HTR-8/SVneo (cell line): ENCODE results near the gene ARHGEF3.

ENCODE experiments used
- DNase-seq: peaks from one replicate; pipeline ENCODE4 v3.0.0; 2011; ENCODE audit warnings: low spot score, mixed read lengths; ENCODE audit not compliant: insufficient read length
- FAIRE-seq: peaks from 2 replicates; lab custom pipeline; 2011; peaks lifted over from hg19 to GRCh38; lab: Jason Lieb, UNC

ARHGEF3 gene, protein sequence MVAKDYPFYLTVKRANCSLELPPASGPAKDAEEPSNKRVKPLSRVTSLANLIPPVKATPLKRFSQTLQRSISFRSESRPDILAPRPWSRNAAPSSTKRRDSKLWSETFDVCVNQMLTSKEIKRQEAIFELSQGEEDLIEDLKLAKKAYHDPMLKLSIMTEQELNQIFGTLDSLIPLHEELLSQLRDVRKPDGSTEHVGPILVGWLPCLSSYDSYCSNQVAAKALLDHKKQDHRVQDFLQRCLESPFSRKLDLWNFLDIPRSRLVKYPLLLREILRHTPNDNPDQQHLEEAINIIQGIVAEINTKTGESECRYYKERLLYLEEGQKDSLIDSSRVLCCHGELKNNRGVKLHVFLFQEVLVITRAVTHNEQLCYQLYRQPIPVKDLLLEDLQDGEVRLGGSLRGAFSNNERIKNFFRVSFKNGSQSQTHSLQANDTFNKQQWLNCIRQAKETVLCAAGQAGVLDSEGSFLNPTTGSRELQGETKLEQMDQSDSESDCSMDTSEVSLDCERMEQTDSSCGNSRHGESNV

DNA sequence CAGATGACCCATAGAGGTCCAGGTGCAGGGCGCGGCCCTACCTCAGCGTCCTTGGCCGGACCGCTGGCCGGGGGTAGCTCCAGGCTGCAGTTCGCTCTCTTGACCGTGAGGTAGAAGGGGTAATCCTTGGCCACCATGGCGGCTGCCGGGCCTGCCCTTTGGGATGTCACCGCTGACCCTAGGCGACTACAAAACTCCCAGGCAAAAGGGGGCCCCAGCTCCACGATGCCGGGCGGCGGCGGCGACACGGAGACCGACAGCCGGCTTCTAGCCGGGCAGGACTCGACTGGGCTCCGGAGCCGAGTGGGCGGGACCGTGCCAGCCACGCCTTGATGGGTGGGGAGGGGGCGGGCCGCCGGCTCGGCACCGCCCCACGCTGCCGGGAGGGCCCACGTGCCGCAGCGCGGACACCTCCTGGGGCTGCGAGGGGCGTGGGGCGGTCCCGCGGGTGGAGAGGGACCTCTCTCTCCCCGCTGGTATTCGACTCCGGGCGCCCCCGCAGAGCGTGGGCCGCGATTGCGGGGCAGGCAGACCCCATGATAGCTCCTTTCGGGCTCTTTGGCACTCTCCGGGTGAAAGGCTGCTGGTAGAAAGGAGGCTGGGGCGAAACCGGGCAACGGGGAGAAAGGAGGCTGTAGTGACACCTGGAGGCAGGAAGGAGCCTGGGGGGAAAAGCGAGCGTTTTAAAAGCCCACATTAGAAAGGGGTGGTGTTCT lies at the start of gene ARHGEF3:
TSS of gene ARHGEF3 (minus strand) at position 288 of the 716 bp plus-strand sequence. CDS start at position 137, 151 bp downstream.
- peak; percentile 78 for DNase-seq
- FAIRE-seq = peak; percentile 72

- no peak for DNase-seq
- FAIRE-seq = no peak
Observed at GRCh38 chr3:56849698-56850097, 47.9 kb upstream of the ARHGEF3 start.

DNA sequence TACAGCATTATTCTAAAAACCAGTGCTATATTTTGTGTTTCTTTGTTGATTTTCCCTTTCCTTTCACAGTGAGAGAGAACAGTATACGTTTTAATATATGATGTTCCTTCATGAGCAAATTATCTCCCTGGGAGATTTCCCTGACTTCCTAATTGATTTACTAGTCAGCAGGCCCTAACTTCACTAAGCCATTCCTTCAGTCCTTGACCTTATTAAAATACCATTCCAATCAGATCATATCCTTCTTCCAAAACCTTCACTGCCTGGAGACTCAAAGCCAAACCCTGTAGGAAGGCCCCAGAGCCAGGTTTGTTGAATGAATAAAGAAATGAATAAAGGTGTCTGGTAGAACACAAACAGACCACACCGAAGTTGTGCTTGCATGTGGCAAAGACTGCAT lies 43.8 kb upstream of the ARHGEF3 start:
- DNase-seq (no peak), FAIRE-seq (no peak)

DNA sequence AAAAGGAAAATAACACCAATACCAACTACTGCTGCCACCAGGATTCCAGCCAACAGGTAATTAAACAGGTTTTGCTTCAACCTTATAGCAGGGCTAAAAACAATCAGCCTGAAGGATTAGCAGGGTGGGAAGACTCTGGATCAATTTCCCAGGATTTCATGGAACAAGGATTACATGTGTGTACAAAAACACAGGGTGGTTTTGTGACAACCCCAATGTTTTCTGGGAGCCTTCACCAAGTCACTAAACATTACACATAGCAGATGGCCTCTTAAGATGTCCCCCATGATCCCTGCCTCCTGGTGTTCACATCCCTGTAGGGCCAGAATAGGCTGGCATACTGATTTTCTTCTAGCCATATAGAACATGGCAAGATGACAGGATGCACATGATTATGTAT lies 42.8 kb upstream of the ARHGEF3 start:
- no peak for DNase-seq
- FAIRE-seq = no peak

GRCh38 chr3:56839784-56840715 lies 38.3 kb upstream of the ARHGEF3 start:
- DNase-seq (peak; percentile 38), FAIRE-seq (peak; percentile 74)

- DNase-seq = no peak
- FAIRE-seq = no peak
Observed at GRCh38 chr3:56838448-56838847, 36.7 kb upstream of the ARHGEF3 start.

DNA sequence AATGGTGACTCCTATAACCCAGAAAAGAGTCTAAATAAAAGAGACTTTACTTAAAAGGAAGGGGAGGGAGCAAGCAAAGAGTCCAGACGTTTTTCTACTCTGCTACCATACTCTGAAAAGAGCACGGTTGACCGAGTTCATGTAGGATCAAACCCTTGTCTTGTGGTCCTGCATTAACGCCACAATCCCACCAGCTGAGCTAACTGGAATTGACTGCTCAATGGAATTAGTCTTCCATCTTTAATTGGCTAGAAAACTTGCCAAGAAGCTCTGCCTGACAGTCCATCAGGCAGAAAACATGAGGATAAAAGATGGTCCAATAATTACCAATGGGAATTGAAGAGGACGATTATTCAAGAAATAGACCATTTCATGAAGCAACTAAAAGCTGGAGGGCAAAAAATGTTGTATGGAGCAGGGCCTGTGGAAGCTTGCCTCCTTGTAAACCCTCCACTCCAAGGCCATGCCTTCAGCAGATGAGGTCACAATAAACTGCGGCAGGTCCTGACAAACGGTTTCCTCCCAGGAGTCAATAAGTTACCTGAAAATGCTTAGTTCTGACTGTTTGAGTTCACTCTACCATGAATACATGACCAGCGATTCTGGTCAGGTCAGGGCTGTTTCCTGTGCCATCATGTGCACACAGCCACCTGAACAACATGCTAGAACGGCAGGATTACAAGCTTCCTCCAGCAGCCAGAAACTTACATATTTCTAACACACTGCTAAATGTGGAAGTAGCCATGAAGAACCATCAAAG lies 35.6 kb upstream of the ARHGEF3 start:
- DNase-seq (no peak), FAIRE-seq (no peak)

DNA sequence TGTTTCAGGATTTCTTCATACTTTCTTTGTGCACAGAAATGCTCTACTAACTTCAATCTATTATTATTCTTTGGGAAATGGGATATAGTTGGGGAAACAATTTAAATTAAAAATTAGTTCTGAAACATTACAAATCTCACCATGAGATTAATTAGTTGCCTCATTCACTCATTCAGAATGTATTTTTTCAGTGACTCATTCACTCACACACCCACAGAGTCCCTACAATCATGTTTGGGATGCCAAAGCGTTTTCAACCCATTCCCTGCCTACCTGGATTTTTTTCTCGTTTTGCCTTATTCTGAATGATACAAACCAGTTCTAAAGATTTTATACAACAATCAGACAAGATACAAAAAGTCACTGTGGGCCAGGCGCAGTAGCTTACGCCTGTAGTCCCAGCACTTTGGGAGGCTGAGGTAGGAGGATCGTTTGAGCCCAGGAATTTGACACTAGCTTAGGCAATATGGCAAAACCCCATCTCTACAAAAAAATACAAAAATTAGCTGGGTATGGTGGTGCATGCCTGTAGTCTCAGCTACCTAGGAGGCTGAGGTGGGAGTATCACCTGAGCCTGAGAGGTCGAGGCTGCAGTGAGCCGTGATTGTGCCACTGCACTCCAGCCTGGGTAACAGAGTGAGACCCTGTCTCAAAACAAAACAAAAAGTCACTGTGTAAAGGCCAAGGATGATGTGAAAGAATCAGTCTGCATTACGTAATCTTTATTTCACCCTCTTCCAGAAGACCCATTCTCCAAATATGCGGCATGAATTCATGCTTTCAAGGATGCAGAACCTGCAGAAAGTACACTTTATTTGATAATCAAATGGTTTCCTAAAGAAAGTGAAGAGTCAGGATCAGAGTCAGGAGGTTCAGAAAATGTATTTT lies 34.8 kb upstream of the ARHGEF3 start:
- DNase-seq (no peak), FAIRE-seq (no peak)

DNA sequence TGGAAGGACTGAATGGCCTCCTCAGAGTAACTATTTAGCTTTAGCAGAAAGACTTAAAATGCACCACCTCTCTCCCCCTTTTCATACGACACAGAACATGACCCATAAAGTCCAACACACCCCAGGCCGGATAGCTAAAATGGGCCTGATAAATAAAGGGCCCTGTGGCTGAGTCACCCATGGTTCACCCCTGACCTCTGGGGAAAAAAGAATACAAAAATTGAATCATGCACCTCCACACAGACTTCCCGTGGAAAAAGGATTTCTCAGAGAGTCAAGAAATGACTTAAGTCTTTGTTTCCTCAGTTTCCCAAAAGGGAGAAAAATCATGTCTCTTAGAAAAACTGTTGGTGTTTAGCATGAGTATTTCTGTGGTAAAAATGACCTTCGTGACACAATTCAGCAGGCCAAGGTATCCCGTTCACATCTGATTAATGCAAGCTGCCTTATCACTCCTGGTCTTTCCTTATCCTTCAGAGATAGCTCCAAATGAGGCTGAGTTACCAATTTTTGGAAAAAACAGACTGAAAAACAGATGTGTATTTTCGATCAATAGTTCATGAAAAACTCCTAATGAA lies 34.0 kb upstream of the ARHGEF3 start:
- FAIRE-seq (no peak), DNase-seq (no peak)

DNA sequence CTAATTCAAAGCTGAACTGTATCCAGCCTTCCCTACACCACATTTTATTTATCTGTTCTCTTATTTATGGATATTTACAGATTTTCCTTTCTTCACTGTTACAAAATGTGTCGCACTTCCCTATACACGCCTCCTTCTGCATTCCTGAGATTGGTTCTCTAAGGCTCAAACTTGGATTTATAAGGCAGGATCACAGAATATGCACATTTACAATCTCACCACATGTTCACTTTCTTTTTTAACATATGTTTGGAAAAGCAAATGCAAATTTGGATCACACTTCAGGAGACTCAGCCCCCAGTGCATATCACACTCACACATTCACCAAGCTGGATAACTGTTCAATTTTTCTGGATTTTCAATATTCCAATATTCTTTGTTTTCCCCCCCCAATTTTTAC lies 31.8 kb upstream of the ARHGEF3 start:
- no peak for DNase-seq
- FAIRE-seq = no peak

DNA sequence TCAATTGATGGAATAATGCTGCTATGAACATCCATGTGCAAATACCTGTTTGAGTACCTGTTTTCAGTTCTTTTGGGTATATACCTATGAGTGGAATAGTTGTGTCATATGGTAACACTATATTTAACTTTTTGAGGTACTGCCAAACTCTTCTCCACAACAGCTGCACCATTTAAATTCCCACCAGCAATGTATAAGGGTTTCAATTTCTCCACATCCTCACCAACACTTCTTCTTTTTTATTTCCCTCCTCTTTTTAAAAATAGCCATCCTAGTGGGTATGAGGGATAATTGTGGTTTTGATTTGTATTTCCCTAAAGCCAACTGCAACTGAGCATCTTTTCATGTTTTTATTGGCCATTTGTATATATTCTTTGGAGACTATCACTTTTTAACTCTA lies 31.3 kb upstream of the ARHGEF3 start:
- no peak for FAIRE-seq
- no peak for DNase-seq

GRCh38 chr3:56831572-56831971 lies 29.8 kb upstream of the ARHGEF3 start:
- no peak for FAIRE-seq

DNA sequence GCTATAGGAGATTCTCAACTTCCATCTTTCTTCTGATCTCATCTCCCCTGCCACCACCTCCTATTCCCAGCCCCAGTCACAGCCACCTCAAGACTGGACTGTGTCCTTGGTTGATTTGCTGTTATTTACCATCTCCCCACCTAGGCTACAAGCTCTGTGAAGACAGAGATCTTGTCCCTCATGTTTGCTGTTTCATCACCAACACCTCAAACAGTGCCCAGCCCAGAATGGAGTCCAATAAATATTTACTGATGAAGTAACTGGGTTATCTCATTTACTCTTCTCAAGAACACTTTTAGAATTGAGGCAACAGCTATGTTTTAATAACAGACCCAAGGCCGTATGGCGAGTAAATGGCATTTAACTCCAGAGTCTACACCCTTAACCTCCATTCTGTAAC lies 29.1 kb upstream of the ARHGEF3 start:
- DNase-seq (no peak), FAIRE-seq (no peak)

More at GRCh38 chr3:56831572-56831971, 29.8 kb upstream of the ARHGEF3 start:
- no peak for DNase-seq

DNA sequence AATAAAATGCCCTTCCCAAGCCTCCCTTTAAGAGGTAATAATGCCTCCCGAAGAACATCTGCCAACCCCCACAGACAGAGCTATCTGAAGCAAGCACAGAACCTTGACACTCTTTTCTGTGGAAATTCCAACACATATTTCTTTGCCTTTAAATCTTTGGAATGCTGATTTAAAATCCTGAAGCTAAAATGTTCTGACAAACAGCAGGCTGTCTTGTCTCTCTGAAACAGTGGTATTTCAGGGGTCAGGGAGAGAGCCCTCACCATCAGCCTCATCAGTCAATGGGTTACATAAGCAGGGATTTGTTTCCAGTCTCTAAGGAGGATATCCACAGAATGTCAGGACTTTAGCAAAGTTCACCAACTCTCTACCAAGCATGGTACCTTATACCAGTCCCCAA lies 27.8 kb upstream of the ARHGEF3 start:
- FAIRE-seq (no peak), DNase-seq (no peak)

DNA sequence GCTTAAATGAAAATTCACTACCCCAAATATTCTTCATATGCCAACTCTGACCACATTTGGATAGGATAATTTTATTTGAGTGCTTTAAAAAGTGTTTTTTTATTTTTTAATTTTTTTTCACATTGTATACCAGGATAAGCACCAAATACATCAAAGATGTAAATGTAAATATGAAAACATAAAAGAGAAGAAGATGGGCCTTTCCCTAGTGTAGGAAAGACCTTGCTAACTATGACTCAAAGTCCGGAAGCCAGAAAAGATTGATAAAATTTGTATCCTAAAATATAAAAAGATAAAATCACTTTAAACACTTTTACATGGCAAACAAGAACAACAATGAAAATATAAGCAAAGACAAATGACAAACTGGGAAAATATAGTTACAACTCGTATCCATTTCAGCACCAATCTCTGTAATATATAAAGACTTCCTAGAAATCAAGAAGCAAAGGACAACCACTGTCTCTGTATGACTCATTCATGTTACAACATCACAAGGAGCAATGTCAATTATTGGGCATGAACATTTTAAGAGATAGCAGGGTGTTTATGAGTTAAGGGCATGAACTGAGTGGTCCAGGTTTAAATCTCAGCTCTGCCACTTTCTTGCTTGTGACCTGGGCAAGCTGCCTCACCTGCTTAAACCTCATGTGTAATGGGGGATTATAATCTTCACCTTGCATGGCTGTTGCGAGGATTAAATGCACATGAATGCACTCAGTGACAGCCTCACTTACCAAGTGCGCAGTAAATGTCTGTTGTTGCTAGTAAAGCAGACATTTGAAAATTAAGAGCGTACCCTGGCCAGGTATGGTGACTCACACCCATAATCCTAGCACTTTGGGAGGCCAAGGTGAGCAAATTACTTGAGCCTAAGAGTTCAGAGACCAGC lies 25.3 kb upstream of the ARHGEF3 start:
- DNase-seq = no peak
- peak; percentile 38 for FAIRE-seq

GRCh38 chr3:56825567-56826438 lies 24.1 kb upstream of the ARHGEF3 start:
- no peak for FAIRE-seq
- no peak for DNase-seq
